ENCODE data around the gene MOB1A.

MOB1A gene

DNA sequence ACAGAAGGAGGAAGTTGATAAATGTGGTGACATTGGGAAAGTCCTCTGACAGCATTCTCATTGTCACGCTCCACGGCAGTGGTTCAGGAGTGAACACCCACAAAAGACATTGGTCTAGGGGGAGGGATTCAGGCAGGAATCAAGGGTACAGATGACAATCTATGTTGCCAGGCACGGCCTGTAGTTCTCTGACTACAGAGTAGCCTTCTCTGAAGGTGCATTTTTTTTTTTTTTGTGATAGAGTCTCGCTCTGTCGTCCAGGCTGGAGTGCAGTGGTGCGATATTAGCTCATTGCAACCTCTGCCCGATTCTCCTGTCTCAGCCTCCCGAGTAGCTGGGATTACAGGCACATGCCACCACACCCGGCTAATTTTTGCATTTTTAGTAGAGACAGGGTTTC, 7.4 kb upstream of the MOB1A start:
- no peak overlapping the region for H3K27ac ChIP-seq

DNA sequence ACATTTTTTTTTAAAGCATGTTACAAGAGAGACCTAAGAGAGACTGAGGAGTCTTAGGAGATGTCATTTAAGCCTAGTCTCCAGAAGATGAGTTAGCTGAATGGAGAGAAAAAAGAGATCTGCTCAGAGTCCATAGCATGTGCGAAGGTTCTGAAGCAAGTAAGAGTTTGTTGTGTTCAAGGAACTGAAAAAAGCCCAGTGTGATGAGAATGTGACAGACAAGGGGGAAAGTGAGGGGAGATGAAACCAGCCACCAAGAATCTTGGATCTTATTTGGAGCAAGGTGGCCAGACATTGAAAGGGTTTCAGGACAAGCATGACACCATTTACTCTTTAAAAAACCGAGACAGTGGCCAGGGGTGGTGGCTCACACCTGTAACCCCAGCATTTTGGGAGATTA, 5.2 kb upstream of the MOB1A start:
- no peak overlapping the region for H3K27ac ChIP-seq
- TF ChIP-seq, protein P1, sequence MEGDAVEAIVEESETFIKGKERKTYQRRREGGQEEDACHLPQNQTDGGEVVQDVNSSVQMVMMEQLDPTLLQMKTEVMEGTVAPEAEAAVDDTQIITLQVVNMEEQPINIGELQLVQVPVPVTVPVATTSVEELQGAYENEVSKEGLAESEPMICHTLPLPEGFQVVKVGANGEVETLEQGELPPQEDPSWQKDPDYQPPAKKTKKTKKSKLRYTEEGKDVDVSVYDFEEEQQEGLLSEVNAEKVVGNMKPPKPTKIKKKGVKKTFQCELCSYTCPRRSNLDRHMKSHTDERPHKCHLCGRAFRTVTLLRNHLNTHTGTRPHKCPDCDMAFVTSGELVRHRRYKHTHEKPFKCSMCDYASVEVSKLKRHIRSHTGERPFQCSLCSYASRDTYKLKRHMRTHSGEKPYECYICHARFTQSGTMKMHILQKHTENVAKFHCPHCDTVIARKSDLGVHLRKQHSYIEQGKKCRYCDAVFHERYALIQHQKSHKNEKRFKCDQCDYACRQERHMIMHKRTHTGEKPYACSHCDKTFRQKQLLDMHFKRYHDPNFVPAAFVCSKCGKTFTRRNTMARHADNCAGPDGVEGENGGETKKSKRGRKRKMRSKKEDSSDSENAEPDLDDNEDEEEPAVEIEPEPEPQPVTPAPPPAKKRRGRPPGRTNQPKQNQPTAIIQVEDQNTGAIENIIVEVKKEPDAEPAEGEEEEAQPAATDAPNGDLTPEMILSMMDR (conservative IDR thresholded peaks at IDR 0.05) = no peak

More for the DNA sequence above, 7.4 kb upstream of the MOB1A start:
- TF ChIP-seq, protein P1 (conservative IDR thresholded peaks at IDR 0.05) = no peak

DNA sequence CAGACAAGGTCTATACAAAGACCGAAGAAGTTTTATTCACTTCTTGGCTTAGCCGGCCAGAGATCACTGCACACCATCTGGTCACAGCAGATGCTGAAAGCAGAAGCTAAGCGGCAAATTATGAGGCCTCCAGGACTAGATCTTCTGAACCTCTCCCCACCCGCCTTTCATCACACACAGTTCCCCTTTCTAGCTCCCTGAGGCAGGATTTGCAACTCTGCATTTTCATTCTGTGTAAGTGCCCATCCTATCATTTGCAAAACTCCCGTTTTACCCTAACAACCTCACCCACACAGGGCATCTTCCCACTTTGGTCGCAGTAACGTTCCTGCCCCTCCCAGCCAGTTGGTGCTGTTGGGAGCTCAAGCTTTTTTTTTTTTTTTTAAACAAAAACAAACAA, 3.1 kb upstream of the MOB1A start:
- TF ChIP-seq, protein P1 (conservative IDR thresholded peaks at IDR 0.05) = no peak
- H3K27ac ChIP-seq = no peak overlapping the region

DNA sequence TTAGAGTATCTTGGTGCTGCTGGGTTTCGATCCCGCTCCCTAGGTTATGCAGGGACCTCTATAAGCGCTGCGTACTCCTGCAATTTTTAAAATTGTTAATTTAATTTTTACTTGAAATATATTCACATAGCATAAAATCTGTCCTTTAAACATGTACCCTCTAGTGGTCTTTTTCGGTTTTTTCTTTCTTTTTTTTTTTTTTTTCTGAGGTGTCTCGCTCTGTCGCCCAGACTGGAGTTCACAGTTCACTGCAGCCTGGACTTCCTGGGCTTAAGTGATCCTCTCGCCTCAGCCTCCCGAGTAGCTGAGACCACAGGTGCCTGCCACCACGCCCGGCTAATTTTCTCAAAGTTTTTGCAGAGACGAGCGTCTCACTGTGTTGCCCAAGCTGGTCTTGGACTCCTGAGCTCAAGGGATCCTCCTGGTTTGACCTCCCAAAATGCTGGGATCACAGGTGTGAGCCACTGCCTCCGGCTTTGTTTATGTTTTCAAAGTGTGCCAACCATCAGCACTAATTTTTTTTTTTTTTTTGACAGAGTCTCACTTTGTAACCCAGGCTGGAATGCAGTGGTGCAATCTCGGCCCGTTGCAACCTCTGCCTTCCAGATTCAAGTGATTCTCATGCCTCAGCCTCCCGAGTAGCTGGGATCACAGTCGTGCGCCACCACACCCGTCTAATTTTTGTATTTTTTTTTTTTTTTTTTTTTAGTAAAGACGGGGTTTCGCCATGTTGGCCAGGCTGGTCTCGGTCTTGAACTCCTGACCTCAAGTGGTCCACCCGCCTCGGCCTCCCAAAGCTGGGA, 585 bp upstream of the MOB1A start:
- TF ChIP-seq, protein P1 (conservative IDR thresholded peaks at IDR 0.05) = peak; percentile 32
- H3K27ac ChIP-seq = peak overlapping the region; percentile 85

DNA sequence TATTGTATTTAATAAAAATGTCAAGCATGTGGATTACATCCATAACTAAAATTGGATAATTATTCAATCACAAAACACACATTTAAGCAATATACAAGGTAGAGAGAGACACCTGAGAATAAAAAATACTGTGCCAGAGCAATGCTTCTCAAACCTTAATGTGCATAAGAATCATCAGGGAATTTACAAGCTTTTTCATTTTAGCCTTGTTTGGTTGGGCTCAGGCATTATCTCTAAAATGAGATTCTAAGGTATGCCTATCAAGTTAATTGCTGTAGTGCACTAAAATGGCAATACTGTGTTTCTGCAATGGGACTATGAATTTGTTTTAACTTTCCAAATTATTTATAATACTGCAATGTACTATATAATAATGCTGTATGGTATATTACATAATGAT, 983 bp downstream of the MOB1A start:
- H3K27ac ChIP-seq = peak overlapping the region; percentile 85
- TF ChIP-seq, protein P1 (conservative IDR thresholded peaks at IDR 0.05) = no peak

DNA sequence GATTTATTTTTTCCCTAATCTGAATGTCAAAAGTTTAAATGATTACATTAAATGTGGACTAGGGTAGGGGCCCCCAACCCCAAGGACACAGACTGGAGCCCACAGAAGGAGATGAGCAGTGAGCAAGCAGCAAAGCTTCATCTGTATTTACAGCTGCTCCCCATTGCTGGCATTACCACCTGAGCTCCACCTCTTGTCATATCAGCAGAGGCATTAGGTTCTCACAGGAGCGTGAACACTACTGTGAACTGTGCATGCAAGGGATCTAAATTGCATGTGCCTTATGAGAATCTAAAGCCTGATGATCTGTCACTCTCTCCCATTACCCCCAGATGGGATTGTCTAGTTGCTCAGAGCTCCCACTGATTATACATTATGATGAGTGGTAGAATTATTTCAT, 3.8 kb downstream of the MOB1A start:
- TF ChIP-seq, protein P1 (conservative IDR thresholded peaks at IDR 0.05) = no peak
- no peak overlapping the region for H3K27ac ChIP-seq

DNA sequence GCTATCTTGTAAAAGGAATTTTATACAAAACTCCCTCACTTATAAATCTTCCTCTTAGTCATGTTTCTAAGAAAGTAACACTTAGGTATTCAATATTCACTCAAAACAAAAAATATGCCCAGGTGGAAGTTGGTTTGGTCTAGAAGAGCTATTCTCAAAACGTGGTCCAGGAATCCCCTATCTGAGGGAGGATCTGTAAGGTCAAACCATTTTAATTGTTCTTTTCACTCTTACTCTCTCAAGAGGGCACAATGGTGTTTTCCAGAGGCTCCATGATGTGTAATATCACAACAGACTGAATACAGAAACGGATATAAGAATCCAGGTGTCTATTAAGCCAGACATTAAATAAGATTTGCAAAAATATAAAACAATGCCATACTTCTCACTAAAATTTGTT, 9.9 kb downstream of the MOB1A start:
- TF ChIP-seq, protein P1 (conservative IDR thresholded peaks at IDR 0.05) = no peak
- H3K27ac ChIP-seq = no peak overlapping the region
